Measurements from ENCODE around the gene PICK1.

- peak in 1 of 6 experiments; percentile 5 for TF ChIP-seq CTCF (IDR thresholded peaks at IDR 0.05)
- peak in 1 of 2 donors; percentile 5 for TF ChIP-seq POLR2A (IDR thresholded peaks at IDR 0.05)
These were observed 23.8 kb downstream of the PICK1 start for GRCh38 chr22:38080850-38081635.

Data from thyroid gland (tissue), 4 donors.